ENCODE results near the gene HSDL1.

GRCh38 chr16:84115919-84116719 is 28.9 kb downstream of the HSDL1 start:
- TF ChIP-seq, protein P1, sequence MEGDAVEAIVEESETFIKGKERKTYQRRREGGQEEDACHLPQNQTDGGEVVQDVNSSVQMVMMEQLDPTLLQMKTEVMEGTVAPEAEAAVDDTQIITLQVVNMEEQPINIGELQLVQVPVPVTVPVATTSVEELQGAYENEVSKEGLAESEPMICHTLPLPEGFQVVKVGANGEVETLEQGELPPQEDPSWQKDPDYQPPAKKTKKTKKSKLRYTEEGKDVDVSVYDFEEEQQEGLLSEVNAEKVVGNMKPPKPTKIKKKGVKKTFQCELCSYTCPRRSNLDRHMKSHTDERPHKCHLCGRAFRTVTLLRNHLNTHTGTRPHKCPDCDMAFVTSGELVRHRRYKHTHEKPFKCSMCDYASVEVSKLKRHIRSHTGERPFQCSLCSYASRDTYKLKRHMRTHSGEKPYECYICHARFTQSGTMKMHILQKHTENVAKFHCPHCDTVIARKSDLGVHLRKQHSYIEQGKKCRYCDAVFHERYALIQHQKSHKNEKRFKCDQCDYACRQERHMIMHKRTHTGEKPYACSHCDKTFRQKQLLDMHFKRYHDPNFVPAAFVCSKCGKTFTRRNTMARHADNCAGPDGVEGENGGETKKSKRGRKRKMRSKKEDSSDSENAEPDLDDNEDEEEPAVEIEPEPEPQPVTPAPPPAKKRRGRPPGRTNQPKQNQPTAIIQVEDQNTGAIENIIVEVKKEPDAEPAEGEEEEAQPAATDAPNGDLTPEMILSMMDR (IDR thresholded peaks at IDR 0.05 in 4 of 5, conservative IDR thresholded peaks at IDR 0.05 in 1 of 5), result peak in 2 of 5 experiments; percentile 17 to 48
- no peak for TF ChIP-seq POLR2A (IDR thresholded peaks at IDR 0.05)
